GM23248 (cell line): ENCODE results near the gene LRRTM2. TPM values are rescaled to one million over a fixed set of nuclear protein-coding genes. Genes with fewer than 3 reads are reported as not detected.
A peak's percentile ranks its signal among the peaks of the same experiment; 100 is the strongest.

Source experiments
- DNase-seq: peaks from one replicate; pipeline ENCODE4 v3.0.0-alpha.2; 2015
- H2AFZ ChIP-seq: fragments of 200-600 bp; sonication (generic); 2 replicates; pipeline ENCODE4 v1.6.1; 2016; ENCODE audit warnings: antibody characterized with exemption
- H3F3A ChIP-seq: fragments of 200-600 bp; sonication (generic); 2 replicates; pipeline ENCODE4 v1.6.1; 2016; ENCODE audit warnings: mild to moderate bottlenecking, antibody characterized with exemption, mixed run types; ENCODE audit not compliant: insufficient read depth
- H3K27ac ChIP-seq: fragments of 200-600 bp; sonication (generic); 2 replicates; pipeline ENCODE4 v1.5.1; 2016; ENCODE audit warnings: mild to moderate bottlenecking
- H3K27me3 ChIP-seq: fragments of 200-600 bp; sonication (generic); replicated peaks from 2 replicates; pipeline ENCODE4 v1.6.1; 2016; ENCODE audit warnings: mild to moderate bottlenecking; ENCODE audit not compliant: insufficient read depth
- H3K36me3 ChIP-seq: fragments of 200-600 bp; sonication (generic); 2 replicates; pipeline ENCODE4 v1.6.1; 2016; ENCODE audit warnings: low read depth, mild to moderate bottlenecking
- H3K4me1 ChIP-seq: fragments of 200-600 bp; sonication (generic); 2 replicates; pipeline ENCODE4 v1.6.1; 2016; ENCODE audit warnings: mild to moderate bottlenecking; ENCODE audit not compliant: insufficient read depth
- H3K4me2 ChIP-seq: fragments of 200-600 bp; sonication (generic); one replicate; pipeline ENCODE4 v1.6.1; 2016; ENCODE audit warnings: mild to moderate bottlenecking; ENCODE audit not compliant: unreplicated experiment
- H3K4me3 ChIP-seq: fragments of 200-600 bp; sonication (generic); 2 replicates; pipeline ENCODE4 v1.5.1; 2016; ENCODE audit warnings: mild to moderate bottlenecking
- H3K79me2 ChIP-seq: fragments of 200-600 bp; sonication (generic); 2 replicates; pipeline ENCODE4 v1.6.1; 2016; ENCODE audit warnings: mild to moderate bottlenecking; ENCODE audit not compliant: insufficient read depth
- H3K9ac ChIP-seq: fragments of 200-600 bp; sonication (generic); 2 replicates; pipeline ENCODE4 v1.6.1; 2016; ENCODE audit warnings: mild to moderate bottlenecking
- H3K9me2 ChIP-seq: fragments of 200-600 bp; sonication (generic); 2 replicates; pipeline ENCODE4 v1.6.1; 2016; ENCODE audit warnings: mixed run types, mild to moderate bottlenecking, moderate library complexity; ENCODE audit not compliant: insufficient read depth
- H3K9me3 ChIP-seq: fragments of 200-600 bp; sonication (generic); one replicate; pipeline ENCODE4 v1.6.1; 2017; ENCODE audit warnings: low read depth
- H4K20me1 ChIP-seq: fragments of 200-600 bp; sonication (generic); 2 replicates; pipeline ENCODE4 v1.6.0; 2016; ENCODE audit not compliant: insufficient read depth
- EZH2 ChIP-seq: fragments of 200-600 bp; sonication (generic); IDR thresholded peaks from 2 replicates; pipeline ENCODE4 v1.6.1; 2018; ENCODE audit warnings: antibody characterized with exemption, mild to moderate bottlenecking; ENCODE audit not compliant: insufficient read depth, poor library complexity, severe bottlenecking
- EZH2phosphoT487 ChIP-seq: fragments of 200-600 bp; sonication (generic); IDR thresholded peaks from 2 replicates; pipeline ENCODE4 v1.6.1; 2018; ENCODE audit warnings: antibody characterized with exemption, moderate library complexity, mild to moderate bottlenecking, low read depth; ENCODE audit not compliant: insufficient read depth
- whole genome bisulfite sequencing, 2 experiments: methylation state at CpG; one replicate each; pipeline ENCODE4 v1.1.6; 2015 to 2017; ENCODE audit warnings: low lambda C conversion rate in 2 of 2, low coverage in 1 of 2; ENCODE audit errors: missing lambda C conversion rate in 2 of 2; 5-methylcytosine and 5-hydroxymethylcytosine counted together
- in situ Hi-C: fragments of 300-500 bp; cut with MboI; formaldehyde crosslinking; loops from 2 replicates; pipeline ENCODE4 v1.15.0; 2020
- polyA plus RNA-seq: library from polyadenylated mRNA; unstranded; fragments of >200 nt; fragmentation: Nextera tagmentation; extraction: Ambion mirVana; gene quantifications from 2 replicates; pipeline ENCODE4 v1.2.1, GENCODE V29; 2016
- total RNA-seq: library from RNA; depleted of rRNA; stranded (reverse); fragments of >200 nt; shearing (Covaris generic); gene quantifications from 2 replicates; pipeline ENCODE4 v1.2.3, GENCODE V29; 2014

The LRRTM2 gene
- total and polyA plus RNA-seq, 2 experiments from 2014 or later, result 0.11 to 0.71 TPM

DNA sequence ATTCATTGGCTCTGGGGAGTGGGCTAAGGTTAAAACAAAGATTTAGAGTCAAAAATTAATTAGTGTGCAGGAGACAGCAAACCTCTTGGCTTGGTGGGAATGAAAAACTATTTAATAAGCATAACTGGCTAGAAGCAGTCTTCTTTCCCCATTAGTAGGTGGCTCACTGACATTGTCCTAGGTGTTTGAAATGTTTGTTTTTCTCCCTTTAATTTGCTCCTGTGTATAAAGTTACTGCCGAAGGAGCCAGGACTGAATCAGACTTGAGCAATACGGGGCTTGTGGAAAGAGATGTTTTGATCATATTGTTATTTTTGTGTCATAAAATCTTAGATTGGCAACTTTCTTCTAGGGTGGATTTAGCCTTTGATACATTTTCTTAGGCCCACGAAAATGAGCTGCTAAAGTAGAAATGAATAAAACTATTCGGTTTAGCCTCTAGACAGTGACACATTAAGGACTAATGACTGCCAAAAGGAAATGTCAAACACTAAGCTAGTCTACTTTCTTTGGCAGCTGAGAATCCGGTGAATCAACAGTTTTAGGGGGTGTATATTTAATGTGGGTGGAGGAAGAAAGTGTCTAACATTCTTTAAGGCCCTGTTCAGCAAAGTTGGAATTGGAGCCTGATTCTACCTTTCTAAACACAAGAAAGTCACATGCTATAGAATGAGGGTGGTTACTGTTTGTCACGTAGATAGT is 30.2 kb downstream of the LRRTM2 start:
- no peaks in the 10 kb centered on the region for H4K20me1 ChIP-seq
- peaks cover 3% of the 10 kb centered on the region; the same call in 1 of the 2 replicates for H3K9me2 ChIP-seq
- in situ Hi-C loops, result no loop called here
- H2AFZ ChIP-seq, result no peak overlapping the region
- 2 to 3% methylated on average over 6 of the region's 6 CpGs for WGBS, 2 experiments
- peaks cover 87% of the 10 kb centered on the region for H3K79me2 ChIP-seq
- peak; percentile 92 for DNase-seq
- H3K9me3 ChIP-seq, result no peaks in the 10 kb centered on the region
- peak overlapping the region; percentile 47 for H3K4me3 ChIP-seq
- peak overlapping the region; percentile 77 for H3K4me2 ChIP-seq
- no peaks in the 10 kb centered on the region for H3K27me3 ChIP-seq
- TF ChIP-seq EZH2phosphoT487 (no peak), EZH2 (no peak)
- peak overlapping the region; percentile 78 for H3K27ac ChIP-seq
- H3K9ac ChIP-seq, result peak overlapping the region; percentile 42
- peaks cover 64% of the 10 kb centered on the region for H3F3A ChIP-seq
- H3K36me3 ChIP-seq, result peaks cover 10% of the 10 kb centered on the region; the same call in 1 of the 2 replicates
- H3K4me1 ChIP-seq, result peaks cover 69% of the 10 kb centered on the region

DNA sequence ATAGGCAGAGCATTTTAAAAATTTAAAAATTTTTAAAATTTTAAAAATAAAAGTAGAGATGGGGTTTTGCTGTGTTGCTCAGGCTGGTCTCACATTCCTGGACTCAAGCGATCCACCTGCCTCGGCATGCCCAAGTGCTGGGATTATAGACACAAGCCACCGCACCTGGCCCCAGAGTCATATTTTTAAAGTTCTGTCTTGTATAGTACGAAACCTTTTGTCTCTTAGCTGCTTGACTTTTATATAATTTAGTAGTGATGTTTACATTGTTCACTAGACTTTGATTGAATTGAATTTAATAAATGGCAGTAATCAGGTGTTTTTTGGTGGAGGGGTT is 31.0 kb downstream of the LRRTM2 start:
- Histone ChIP-seq H3K9ac (peak overlapping the region; percentile 42; the same call in 1 of the 2 replicates), H3F3A (peaks cover 56% of the 10 kb centered on the region), H4K20me1 (no peaks in the 10 kb centered on the region), H3K9me2 (peaks cover 3% of the 10 kb centered on the region; the same call in 1 of the 2 replicates), H3K36me3 (peaks cover 10% of the 10 kb centered on the region; the same call in 1 of the 2 replicates), H2AFZ (no peak overlapping the region), H3K9me3 (no peaks in the 10 kb centered on the region), H3K27me3 (no peaks in the 10 kb centered on the region), H3K4me3 (peak overlapping the region; percentile 47), H3K79me2 (peaks cover 87% of the 10 kb centered on the region), H3K4me1 (peaks cover 61% of the 10 kb centered on the region), H3K27ac (peak overlapping the region; percentile 78), H3K4me2 (peak overlapping the region; percentile 77)
- 96 to 98% methylated on average over 4 of the region's 4 CpGs for WGBS, 2 experiments
- in situ Hi-C loops, result no loop called here
- DNase-seq, result no peak
- TF ChIP-seq EZH2phosphoT487 (no peak), EZH2 (no peak)

DNA sequence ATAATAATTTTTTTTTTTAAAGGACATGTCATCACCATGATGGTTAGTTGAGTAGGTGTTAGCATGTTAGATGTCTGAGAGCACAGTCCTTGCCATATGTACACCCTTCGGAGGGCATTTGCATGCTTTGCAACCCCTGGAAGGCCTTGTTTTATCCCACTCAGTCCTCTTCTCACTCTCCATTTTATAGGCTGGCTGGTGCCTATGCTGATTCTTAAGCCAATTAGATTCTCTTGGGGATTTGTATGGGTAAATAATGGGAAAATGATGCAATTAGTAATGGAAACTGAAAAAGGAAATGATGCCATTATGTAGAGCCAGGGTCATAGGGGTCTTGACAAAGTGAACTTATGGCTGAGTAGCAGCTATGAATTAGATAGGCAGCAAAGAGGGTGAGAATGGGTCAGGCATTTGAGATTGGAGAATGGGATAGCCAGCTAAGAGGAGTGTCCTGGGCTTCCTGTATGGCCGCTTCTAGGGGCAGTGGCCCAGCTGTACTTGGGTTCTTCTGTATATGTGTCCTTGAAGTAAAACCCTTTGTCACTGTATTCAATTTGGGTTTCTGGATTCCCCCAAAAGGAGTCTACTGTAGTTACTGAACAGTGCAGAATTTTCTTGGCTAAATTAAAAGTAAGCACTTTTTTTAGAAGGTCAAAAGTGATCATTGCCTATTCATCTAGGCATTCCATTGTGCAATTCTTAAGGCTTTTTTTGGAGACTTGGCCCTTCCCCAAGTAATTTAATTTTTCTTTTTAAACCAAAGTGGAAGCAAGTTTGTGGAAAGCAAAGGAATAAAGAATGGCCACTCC is 31.6 kb downstream of the LRRTM2 start:
- Histone ChIP-seq H3K4me3 (0 out of 2 replicates have a peak overlapping the region, but pooled peaks have one; percentile 23), H3F3A (peaks cover 52% of the 10 kb centered on the region), H3K27ac (peak overlapping the region; percentile 78; the same call in 1 of the 2 replicates), H3K9me3 (no peaks in the 10 kb centered on the region), H3K27me3 (no peaks in the 10 kb centered on the region), H3K9ac (no peak overlapping the region), H3K4me1 (peaks cover 56% of the 10 kb centered on the region), H3K9me2 (peaks cover 3% of the 10 kb centered on the region; the same call in 1 of the 2 replicates), H2AFZ (no peak overlapping the region), H3K4me2 (peak overlapping the region; percentile 77), H3K79me2 (peaks cover 87% of the 10 kb centered on the region), H3K36me3 (peaks cover 10% of the 10 kb centered on the region; the same call in 1 of the 2 replicates), H4K20me1 (no peaks in the 10 kb centered on the region)
- 95 to 100% methylated on average over 2 of the region's 2 CpGs for WGBS, 2 experiments
- no peak for TF ChIP-seq EZH2
- TF ChIP-seq EZH2phosphoT487, result no peak
- in situ Hi-C loops, result no loop called here
- DNase-seq, result peak; percentile 45

DNA sequence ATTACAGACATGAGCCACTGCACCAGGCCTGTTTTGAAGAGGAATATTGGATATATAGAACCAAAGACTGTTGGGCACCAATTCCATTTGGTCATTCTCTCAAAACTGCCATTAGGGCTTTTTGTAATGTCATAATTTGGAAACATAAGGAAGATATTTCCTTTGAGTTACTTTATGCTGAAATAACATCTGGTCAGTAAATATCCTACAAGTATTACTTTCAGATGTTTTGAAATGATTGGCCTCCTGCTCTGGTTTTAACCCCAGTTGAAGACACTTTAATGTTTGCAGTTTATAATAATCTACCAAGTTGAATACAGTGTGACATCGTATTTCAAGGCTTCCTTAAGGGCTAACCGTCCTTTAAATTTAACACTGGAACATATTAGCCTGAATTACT is 33.6 kb downstream of the LRRTM2 start:
- H3K4me2 ChIP-seq, result no peak overlapping the region
- no peaks in the 10 kb centered on the region for H3K9me3 ChIP-seq
- H3K27ac ChIP-seq, result no peak overlapping the region
- no peak overlapping the region for H2AFZ ChIP-seq
- peaks cover 40% of the 10 kb centered on the region for H3F3A ChIP-seq
- H3K4me1 ChIP-seq, result peaks cover 42% of the 10 kb centered on the region
- H3K4me3 ChIP-seq, result no peak overlapping the region
- H3K36me3 ChIP-seq, result peaks cover 10% of the 10 kb centered on the region; the same call in 1 of the 2 replicates
- H3K9ac ChIP-seq, result no peak overlapping the region
- H3K79me2 ChIP-seq, result peaks cover 85% of the 10 kb centered on the region
- H3K9me2 ChIP-seq, result peaks cover 3% of the 10 kb centered on the region; the same call in 1 of the 2 replicates
- no peaks in the 10 kb centered on the region for H3K27me3 ChIP-seq
- no peak for DNase-seq
- no peaks in the 10 kb centered on the region for H4K20me1 ChIP-seq
- in situ Hi-C loops, result no loop called here
- TF ChIP-seq EZH2phosphoT487 (no peak), EZH2 (no peak)
- 35 to 48% methylated on average over 2 of the region's 2 CpGs for WGBS, 2 experiments
